ENCODE data around the gene STAM. TPM values are rescaled to one million over a fixed set of nuclear protein-coding genes. Genes with fewer than 3 reads are reported as not detected.

STAM gene
- total RNA-seq, 2 donors from 2014 or later: 7.3 to 15.5 TPM

DNA sequence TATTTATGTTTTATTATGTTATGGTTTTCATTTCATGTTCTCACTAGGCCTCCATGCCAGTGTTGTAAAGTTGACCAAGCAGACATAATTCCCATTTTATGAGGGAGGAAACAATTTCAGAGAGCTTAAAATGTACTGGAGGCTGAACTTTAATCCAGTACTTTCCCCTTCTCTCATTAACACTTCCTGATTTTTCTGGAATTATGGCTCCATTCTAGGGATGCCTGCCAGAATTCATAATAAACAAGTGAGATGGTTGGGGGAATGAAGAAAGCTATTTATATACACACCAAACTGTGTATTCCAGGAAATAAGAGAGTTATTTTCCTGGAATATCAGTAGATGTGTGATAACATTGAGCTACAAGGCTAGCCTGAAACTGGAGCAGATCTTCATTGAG is 114.9 kb downstream of the STAM start:
- Histone ChIP-seq H3K27me3 (no peaks in the 10 kb centered on the region), H3K4me1 (peaks cover 33% of the 10 kb centered on the region), H3K27ac (peak overlapping the region in 1 of 4 donors; percentile 26), H3K9me3 (no peaks in the 10 kb centered on the region), H3K36me3 (replicated peaks in 1 of 2; ENCODE audit: insufficient read depth in 1 of 2, low read depth in 2 of 2) (no peaks in the 10 kb centered on the region), H3K4me3 (no peak overlapping the region)
- DNase-seq (no peak), ATAC-seq (no peak)
- TF ChIP-seq POLR2A (IDR thresholded peaks at IDR 0.05) (no peak), CTCF (IDR thresholded peaks at IDR 0.05) (no peak)
- intact Hi-C loops (cut with DNase I): no loop called here

- H3K9me3 ChIP-seq: no peaks in the 10 kb centered on the region
- intact Hi-C loops (cut with DNase I): no loop called here
- H3K27ac ChIP-seq: no peak overlapping the region
- H3K27me3 ChIP-seq: no peaks in the 10 kb centered on the region
- peaks cover 3% of the 10 kb centered on the region for H3K4me1 ChIP-seq
- no peaks in the 10 kb centered on the region for H3K36me3 ChIP-seq (replicated peaks in 1 of 2; ENCODE audit: insufficient read depth in 1 of 2, low read depth in 2 of 2)
- H3K4me3 ChIP-seq: no peak overlapping the region
- WGBS, 2 donors: 64 to 88% methylated on average over 4 of the region's 4 CpGs
- DNase-seq (no peak), ATAC-seq (no peak)
- TF ChIP-seq CTCF (IDR thresholded peaks at IDR 0.05): no peak
- no peak for TF ChIP-seq POLR2A (IDR thresholded peaks at IDR 0.05)
Observed at GRCh38 chr10:17764142-17764541, 120.2 kb downstream of the STAM start.

- ATAC-seq (no peak), DNase-seq (no peak)
- Histone ChIP-seq H3K27ac (no peak overlapping the region), H3K4me3 (no peak overlapping the region), H3K4me1 (no peaks in the 10 kb centered on the region), H3K36me3 (replicated peaks in 1 of 2; ENCODE audit: insufficient read depth in 1 of 2, low read depth in 2 of 2) (no peaks in the 10 kb centered on the region), H3K27me3 (no peaks in the 10 kb centered on the region), H3K9me3 (no peaks in the 10 kb centered on the region)
- WGBS, 2 donors: 53 to 56% methylated on average over 3 of the region's 3 CpGs
- TF ChIP-seq POLR2A (IDR thresholded peaks at IDR 0.05): no peak
- no peak for TF ChIP-seq CTCF (IDR thresholded peaks at IDR 0.05)
- intact Hi-C loops (cut with DNase I): no loop called here
Observed at GRCh38 chr10:17765602-17766001, 121.7 kb downstream of the STAM start.

Small RNA genes within 50 kb of the gene (small RNA-seq; reads per million reads assigned to genes)
- gene AC069542.2: not detected

Other genes with a start within 250 kb of the STAM start
- gene ST8SIA6, start 189.6 kb upstream of the STAM start, total RNA-seq: not detected
- 1 to 10 TPM; 1.0 to 4.9 TPM for gene HACD1, start 26.8 kb upstream of the STAM start, total RNA-seq
- gene TMEM236, start 108.0 kb downstream of the STAM start, total RNA-seq: under 1 TPM; 0.52 to 0.66 TPM
- 10 to 100 TPM; 10.2 to 19.5 TPM for gene MRC1, start 165.2 kb downstream of the STAM start, total RNA-seq